ENCODE measurements around the gene FAM20C. TPM values are rescaled to one million over a fixed set of nuclear protein-coding genes. Genes with fewer than 3 reads are reported as not detected.

FAM20C gene
- total and polyA plus RNA-seq, 2 of the 8 experiments (the other 6 are each of a cell fraction or from before 2014, with no cell fraction given) = 9.5 to 34.8 TPM

GRCh38 chr7:250523-250922 lies 58.2 kb downstream of the FAM20C start:
- H3K18ac ChIP-seq (ENCODE audit: extremely low read depth, low read length) = no peak overlapping the region
- no peak overlapping the region for H2BK20ac ChIP-seq (ENCODE audit: low read length)
- H3K9ac ChIP-seq (replicated peaks in 1 of 4; ENCODE audit: extremely low read depth in 1 of 4, low read depth in 3 of 4, low read length in 3 of 4) = no peak overlapping the region
- H3K27ac ChIP-seq (ENCODE audit: low read depth, low read length) = no peak overlapping the region
- no peak overlapping the region for H2AK5ac ChIP-seq (ENCODE audit: low read depth, low read length)
- DNase-seq (ENCODE audit: low read depth in 1 of 2, low spot score in 2 of 2) (no peak), FAIRE-seq (no peak)
- no peaks in the 10 kb centered on the region for H3K27me3 ChIP-seq (replicated peaks in 1 of 4; ENCODE audit: control insufficient read depth in 3 of 4, extremely low read depth in 1 of 4, insufficient read depth in 3 of 4, low read length in 3 of 4)
- H2BK5ac ChIP-seq (ENCODE audit: low read depth, low read length) = no peak overlapping the region
- H3K4me2 ChIP-seq (ENCODE audit: insufficient read depth in 1 of 2, low read depth in 2 of 2, low read length in 2 of 2) = no peak overlapping the region
- H3K4me3 ChIP-seq (ENCODE audit: extremely low read depth in 1 of 4, insufficient read depth in 2 of 4, low read depth in 3 of 4, low read length in 4 of 4) = no peak overlapping the region
- peaks cover 0 to 30% of the 10 kb centered on the region in 2 experiments; a peak in 3 of 4 replicates for H3K9me3 ChIP-seq (ENCODE audit: insufficient read depth in 2 of 2, low read depth in 1 of 2, low read length in 1 of 2)
- H2AFZ ChIP-seq (ENCODE audit: low read length) = no peak overlapping the region
- H4K8ac ChIP-seq (ENCODE audit: extremely low read depth, insufficient read depth, low read length) = no peak overlapping the region
- H4K91ac ChIP-seq (replicated peaks; ENCODE audit: insufficient read length, low read length) = no peak overlapping the region
- H2BK12ac ChIP-seq (ENCODE audit: low read depth, low read length) = no peak overlapping the region
- no peak overlapping the region for H3K23ac ChIP-seq (ENCODE audit: insufficient read length)
- no peak overlapping the region for H3K14ac ChIP-seq (ENCODE audit: insufficient read length)
- no peak overlapping the region for H2BK120ac ChIP-seq (replicated peaks; ENCODE audit: low read depth, low read length)
- no peaks in the 10 kb centered on the region for H3K23me2 ChIP-seq (ENCODE audit: low read depth, low read length)
- no peak overlapping the region for H3K4ac ChIP-seq (replicated peaks; ENCODE audit: insufficient read length, low read depth, low read length)
- H3K79me1 ChIP-seq (ENCODE audit: low read depth, low read length) = no peaks in the 10 kb centered on the region
- ChIA-PET CTCF (ENCODE audit: partially characterized antibody) (interaction anchor here (0.7 to 1.2 kb wide), 5 partner anchors 12 to 51 kb away, joined by 3 to 5 read pairs (median 4); no protein-coding TSS in a partner anchor), POLR2A (ENCODE audit: partially characterized antibody) (no interaction called here)
- H3K36me3 ChIP-seq (ENCODE audit: control insufficient read depth in 2 of 4, insufficient read depth in 4 of 4, low read length in 3 of 4) = peaks cover 0 to 32% (median 3%) of the 10 kb centered on the region in 4 experiments; a peak in 5 of 8 replicates
- H3K56ac ChIP-seq (replicated peaks; ENCODE audit: insufficient read length, low read depth, low read length) = no peak overlapping the region
- no peak overlapping the region for H2BK15ac ChIP-seq (ENCODE audit: low read length)
- H3K4me1 ChIP-seq (replicated peaks in 1 of 4; ENCODE audit: control insufficient read depth in 3 of 4, insufficient read depth in 4 of 4, low read length in 3 of 4) = no peaks in the 10 kb centered on the region
- no peaks in the 10 kb centered on the region for H3K79me2 ChIP-seq (ENCODE audit: control insufficient read depth in 1 of 2, insufficient read depth in 2 of 2, low read length in 2 of 2)
- WGBS, 2 experiments (ENCODE audit: extremely low coverage in 1 of 2, insufficient coverage in 1 of 2, insufficient read length in 1 of 2, insufficient replicate concordance in 2 of 2, low coverage in 1 of 2, low lambda C conversion rate in 2 of 2, missing lambda C conversion rate in 1 of 2) = 84% methylated on average over 15 of the region's 15 CpGs; no CpG with 5 or more reads in 1 of the 2 experiments
- TF ChIP-seq SP2 (IDR thresholded peaks at IDR 0.05; ENCODE audit: low read length) (no peak), EZH2 (IDR thresholded peaks at IDR 0.05; ENCODE audit: low read depth, low read length, severe bottlenecking) (no peak), GABPA (IDR thresholded peaks at IDR 0.05; ENCODE audit: borderline replicate concordance, insufficient read depth, low read length) (no peak), NRF1 (IDR thresholded peaks at IDR 0.05; ENCODE audit: low read depth, low read length) (no peak), ASH2L (IDR thresholded peaks at IDR 0.05; ENCODE audit: low read length) (no peak), CHD1 (IDR thresholded peaks at IDR 0.05; ENCODE audit: low read depth, low read length) (no peak), JUN (IDR thresholded peaks at IDR 0.05; ENCODE audit: low read depth, low read length) (no peak), POLR2A (IDR thresholded peaks at IDR 0.05; ENCODE audit: control extremely low read depth in 1 of 2, low read depth in 2 of 2, low read length in 2 of 2) (no peak), KDM4A (IDR thresholded peaks at IDR 0.05; ENCODE audit: low read depth, low read length, severe bottlenecking) (no peak), BRCA1 (IDR thresholded peaks at IDR 0.05; ENCODE audit: low read depth, low read length) (no peak), ATF2 (IDR thresholded peaks at IDR 0.05; ENCODE audit: low read length) (no peak)
- H4K20me1 ChIP-seq (replicated peaks in 1 of 2; ENCODE audit: control insufficient read depth in 1 of 2, insufficient read depth in 2 of 2, low read length in 2 of 2) = peaks cover 1 to 2% of the 10 kb centered on the region in 2 experiments
- H4K5ac ChIP-seq (ENCODE audit: insufficient read length, low read depth, low read length) = no peak overlapping the region
